Measurements from ENCODE around the gene HTD2.
A peak's percentile ranks its signal among the peaks of the same experiment; 100 is the strongest.

The HTD2 gene

GRCh38 chr3:58329922-58330413, 23.6 kb downstream of the HTD2 start:
- no peaks in the 10 kb centered on the region for H3K9me2 ChIP-seq (replicated peaks; ENCODE audit: insufficient read depth, low read length)
- no peak overlapping the region for H3K4me3 ChIP-seq (ENCODE audit: low read length)
- TF ChIP-seq CTCF (IDR thresholded peaks at IDR 0.05; ENCODE audit: low read length) (no peak), EZH2 (optimal IDR thresholded peaks at IDR 0.05; ENCODE audit: low read depth, low read length) (no peak), EZH2phosphoT487 (IDR thresholded peaks at IDR 0.05; ENCODE audit: low read length) (no peak)
- no peak overlapping the region for H3K4me2 ChIP-seq (ENCODE audit: low read depth, low read length)
- DNase-seq: no peak
- H3K4me1 ChIP-seq (ENCODE audit: low read length): peaks cover 14% of the 10 kb centered on the region
- H2AFZ ChIP-seq (ENCODE audit: low read length): no peak overlapping the region
- H3K27ac ChIP-seq (ENCODE audit: low read length): no peak overlapping the region
- H3F3A ChIP-seq (ENCODE audit: insufficient read depth, low read length): no peaks in the 10 kb centered on the region
- H3K9me3 ChIP-seq (replicated peaks; ENCODE audit: insufficient read depth, low read length): no peaks in the 10 kb centered on the region
- H3K27me3 ChIP-seq (replicated peaks; ENCODE audit: insufficient read depth, low read length): no peaks in the 10 kb centered on the region
- no peak overlapping the region for H3K9ac ChIP-seq (ENCODE audit: low read length)
- H4K20me1 ChIP-seq (ENCODE audit: insufficient read depth, low read length): no peaks in the 10 kb centered on the region
- no peaks in the 10 kb centered on the region for H3K36me3 ChIP-seq (replicated peaks; ENCODE audit: insufficient read depth, low read length)
- H3K79me2 ChIP-seq (ENCODE audit: low read length): peaks cover 16% of the 10 kb centered on the region

DNA sequence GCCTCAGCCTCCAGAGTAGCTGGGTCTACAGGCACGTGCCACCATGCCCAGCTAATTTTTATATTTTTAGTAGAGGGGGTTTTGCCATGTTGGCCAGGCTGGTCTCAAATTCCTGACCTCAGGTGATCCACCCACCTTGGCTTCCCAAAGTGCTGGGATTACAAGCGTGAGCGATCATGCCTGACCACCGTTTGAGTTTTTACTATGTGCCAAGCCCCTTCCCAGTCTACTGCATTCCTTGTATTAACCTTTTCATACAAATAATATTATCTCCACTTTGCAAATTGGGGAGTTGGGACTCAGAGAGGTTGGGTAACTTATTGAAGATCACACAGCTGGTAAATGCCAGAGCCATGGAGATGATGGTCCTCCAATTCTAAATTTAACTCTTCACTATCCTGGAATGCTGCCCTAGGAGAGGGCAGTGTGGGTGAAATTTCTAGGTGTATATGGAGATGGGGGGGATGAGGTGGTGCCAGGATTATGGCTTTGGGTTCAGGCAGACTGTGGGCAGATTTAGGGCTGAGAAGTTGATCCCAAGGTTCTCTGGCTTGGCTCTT, 25.4 kb downstream of the HTD2 start:
- no peak for DNase-seq
- H2AFZ ChIP-seq (ENCODE audit: low read length): no peak overlapping the region
- no peak overlapping the region for H3K9ac ChIP-seq (ENCODE audit: low read length)
- H3K79me2 ChIP-seq (ENCODE audit: low read length): peaks cover 19% of the 10 kb centered on the region
- no peak overlapping the region for H3K4me3 ChIP-seq (ENCODE audit: low read length)
- H3K27me3 ChIP-seq (replicated peaks; ENCODE audit: insufficient read depth, low read length): no peaks in the 10 kb centered on the region
- no peaks in the 10 kb centered on the region for H3K9me3 ChIP-seq (replicated peaks; ENCODE audit: insufficient read depth, low read length)
- no peaks in the 10 kb centered on the region for H3K9me2 ChIP-seq (replicated peaks; ENCODE audit: insufficient read depth, low read length)
- peaks cover 6% of the 10 kb centered on the region; the same call in 1 of the 2 replicates for H3K4me1 ChIP-seq (ENCODE audit: low read length)
- no peaks in the 10 kb centered on the region for H4K20me1 ChIP-seq (ENCODE audit: insufficient read depth, low read length)
- no peaks in the 10 kb centered on the region for H3F3A ChIP-seq (ENCODE audit: insufficient read depth, low read length)
- no peak overlapping the region for H3K27ac ChIP-seq (ENCODE audit: low read length)
- TF ChIP-seq EZH2phosphoT487 (IDR thresholded peaks at IDR 0.05; ENCODE audit: low read length) (no peak), EZH2 (optimal IDR thresholded peaks at IDR 0.05; ENCODE audit: low read depth, low read length) (no peak), CTCF (IDR thresholded peaks at IDR 0.05; ENCODE audit: low read length) (no peak)
- no peak overlapping the region for H3K4me2 ChIP-seq (ENCODE audit: low read depth, low read length)
- no peaks in the 10 kb centered on the region for H3K36me3 ChIP-seq (replicated peaks; ENCODE audit: insufficient read depth, low read length)

DNA sequence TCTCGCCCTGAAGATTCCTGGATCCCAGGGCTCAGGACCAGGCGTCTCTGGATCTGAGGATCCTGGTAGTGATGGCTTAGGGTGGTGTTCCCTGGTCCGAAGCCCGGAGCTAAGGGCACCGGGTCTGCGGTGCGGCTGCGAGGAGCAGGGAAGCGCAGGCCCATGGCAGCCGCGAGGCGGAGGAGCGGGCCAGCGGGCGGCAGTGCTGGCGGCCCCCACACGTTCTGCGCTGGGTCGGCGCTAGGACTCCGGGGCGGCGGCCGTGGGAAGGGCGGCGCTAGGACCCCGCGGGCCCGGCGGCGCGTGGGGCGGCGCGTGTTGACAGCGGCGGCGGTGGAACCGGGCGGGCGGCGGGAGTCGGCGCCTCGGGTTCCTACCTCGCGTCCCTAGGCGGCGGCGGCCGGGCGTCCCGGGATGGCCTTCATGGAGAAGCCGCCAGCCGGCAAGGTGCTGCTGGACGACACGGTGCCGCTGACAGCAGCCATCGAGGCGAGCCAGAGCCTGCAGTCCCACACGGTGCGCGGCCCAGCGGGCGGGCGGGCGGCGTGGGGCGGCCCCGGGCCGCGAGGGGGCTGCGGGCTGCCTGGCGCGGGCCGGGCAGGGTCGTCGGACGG, 26.4 kb downstream of the HTD2 start, which contains the start of gene PXK:
Gene PXK (plus strand): TSS at position 318 of the 614 bp plus-strand sequence. CDS start 97 bp downstream, at position 415.
- Histone ChIP-seq H3K27ac (ENCODE audit: low read length) (no peak within 1 kb of the TSS), H3K4me3 (ENCODE audit: low read length) (peak within 1 kb of the TSS; percentile 89), H3K9me2 (replicated peaks; ENCODE audit: insufficient read depth, low read length) (no peaks in the 10 kb centered on the region), H3F3A (ENCODE audit: insufficient read depth, low read length) (no peaks in the 10 kb centered on the region), H4K20me1 (ENCODE audit: insufficient read depth, low read length) (no peaks in the 10 kb centered on the region), H2AFZ (ENCODE audit: low read length) (peak within 1 kb of the TSS; percentile 99), H3K9me3 (replicated peaks; ENCODE audit: insufficient read depth, low read length) (no peaks in the 10 kb centered on the region), H3K27me3 (replicated peaks; ENCODE audit: insufficient read depth, low read length) (no peaks in the 10 kb centered on the region), H3K36me3 (replicated peaks; ENCODE audit: insufficient read depth, low read length) (no peaks in the 10 kb centered on the region), H3K4me1 (ENCODE audit: low read length) (peaks cover 6% of the 10 kb centered on the region; the same call in 1 of the 2 replicates), H3K79me2 (ENCODE audit: low read length) (peaks cover 19% of the 10 kb centered on the region), H3K4me2 (ENCODE audit: low read depth, low read length) (peak within 1 kb of the TSS; percentile 99), H3K9ac (ENCODE audit: low read length) (peak within 1 kb of the TSS; percentile 58)
- TF ChIP-seq EZH2phosphoT487 (IDR thresholded peaks at IDR 0.05; ENCODE audit: low read length) (no peak), CTCF (IDR thresholded peaks at IDR 0.05; ENCODE audit: low read length) (peak; percentile 25)
- peak; percentile 78 for DNase-seq
